Esophagus muscularis mucosa (tissue), 4 donors: Measurements from ENCODE around the gene NAV2.

Source experiments
- CTCF ChIP-seq, 3 experiments: fragments of 200-600 bp in 2 of 3; fragments of 450-650 bp in 1 of 3; sonication (generic) in 2 of 3; IDR thresholded peaks; one replicate each; pipeline ENCODE4 v1.5.1; 2017 to 2019; ENCODE audit warnings: antibody characterized with exemption in 3 of 3, mild to moderate bottlenecking in 2 of 3, moderate library complexity in 1 of 3
- EP300 ChIP-seq: sonication (generic); formaldehyde crosslinking; IDR thresholded peaks from one replicate; pipeline ENCODE4 v1.6.1; 2017; ENCODE audit warnings: antibody characterized with exemption
- POLR2A ChIP-seq: fragments of 450-650 bp; IDR thresholded peaks from one replicate; pipeline ENCODE4 v1.6.1; 2017; ENCODE audit warnings: antibody characterized with exemption, moderate library complexity, mild to moderate bottlenecking, low read depth
- POLR2AphosphoS5 ChIP-seq, 2 donors: sonication (generic); formaldehyde crosslinking; IDR thresholded peaks; one replicate each; pipeline ENCODE4 v1.6.1; 2017; ENCODE audit warnings: antibody characterized with exemption in 2 of 2

DNA sequence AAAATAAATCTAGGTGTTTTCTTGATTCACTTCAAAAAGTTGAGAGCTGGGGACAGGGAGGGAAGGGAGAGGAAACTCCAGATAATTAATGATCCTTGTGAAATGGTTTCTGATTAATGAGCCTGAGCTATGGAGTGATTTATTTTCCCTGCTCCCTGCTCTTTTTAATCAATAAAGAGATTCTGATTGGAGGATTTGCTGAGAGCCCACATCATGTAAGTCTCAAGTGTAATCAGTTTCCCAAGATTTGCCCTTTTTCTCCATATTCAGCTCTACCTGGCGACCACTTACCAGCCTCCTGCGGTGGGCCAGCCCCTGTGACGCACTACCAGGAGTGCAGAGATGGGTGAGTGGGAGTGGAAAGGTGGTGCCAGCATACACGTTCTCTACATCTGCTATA lies 114.0 kb downstream of the NAV2 start:
- TF ChIP-seq EP300: no peak
- no peak for TF ChIP-seq CTCF (IDR thresholded peaks at IDR 0.05)
- no peak for TF ChIP-seq POLR2A
- TF ChIP-seq POLR2AphosphoS5 (IDR thresholded peaks at IDR 0.05): no peak
